Placental pericyte (primary cell): ENCODE results near the gene TGFA. TPM values are rescaled to one million over a fixed set of nuclear protein-coding genes. Genes with fewer than 3 reads are reported as not detected.

ENCODE experiments used
- total RNA-seq: library from RNA; depleted of rRNA; stranded (reverse); fragments of >200 nt; gene quantifications from 2 replicates; pipeline ENCODE4 v1.2.3, GENCODE V29; 2012

TGFA gene
- total RNA-seq: not detected in 2 replicates

DNA sequence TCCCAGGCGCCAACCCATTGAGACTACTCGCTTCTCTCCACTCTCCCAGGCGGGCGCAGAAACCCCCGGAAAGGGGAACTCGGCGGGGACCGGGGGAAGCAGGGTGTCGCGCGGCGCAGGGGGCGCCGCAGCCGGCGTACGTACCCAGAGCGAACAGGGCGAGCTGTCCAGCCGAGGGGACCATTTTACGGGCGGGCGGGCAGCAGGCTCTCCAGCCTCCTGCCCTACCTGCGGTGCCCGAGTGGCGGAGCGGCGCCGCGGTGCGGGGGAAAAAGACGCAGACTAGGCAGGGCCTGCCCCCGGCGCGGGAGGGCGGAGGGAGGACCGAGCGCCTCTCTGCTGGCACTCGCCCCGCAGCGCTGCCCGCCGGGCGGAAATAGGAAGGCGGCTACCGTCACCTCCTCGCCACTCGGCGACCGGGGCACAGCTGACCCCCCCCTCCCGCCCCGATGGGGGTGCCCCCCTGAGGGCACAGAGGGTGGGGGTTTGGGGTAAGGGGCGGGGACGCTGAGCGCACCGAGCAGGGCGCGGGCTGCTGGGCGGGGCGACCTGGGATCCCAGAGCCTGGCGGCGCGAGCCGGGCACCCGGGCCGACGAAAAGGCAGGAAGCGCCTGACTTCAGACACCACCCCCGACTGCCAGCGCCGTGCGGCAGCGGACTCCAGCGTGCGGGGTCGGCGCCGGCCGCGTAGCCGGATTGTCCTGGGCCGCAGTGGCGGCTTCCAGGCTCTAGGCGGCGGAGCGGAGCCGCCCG lies at the start of gene TGFA:
Gene TGFA (minus strand): TSS at position 243 of the 754 bp plus-strand sequence. CDS start 59 bp downstream, at position 184.

Other genes with a start within 250 kb of the TGFA start
- 0.14 TPM in 1 of 2 replicates, not detected in the other for gene ADD2, start 214.4 kb upstream of the TGFA start, total RNA-seq
- not detected in 2 replicates for gene FIGLA, start 236.8 kb upstream of the TGFA start, total RNA-seq